Mucosa of stomach (tissue), 1 donor: ENCODE measurements around the gene PSME3IP1.

Source experiments
- H3K27me3 ChIP-seq: one replicate; pipeline ENCODE4 v1.7.0; 2013; ENCODE audit warnings: mild to moderate bottlenecking, low read length; ENCODE audit not compliant: control insufficient read depth, insufficient read depth
- H3K36me3 ChIP-seq: one replicate; pipeline ENCODE4 v1.7.0; 2013; ENCODE audit warnings: low read length; ENCODE audit not compliant: control insufficient read depth, insufficient read depth
- H3K4me1 ChIP-seq: one replicate; pipeline ENCODE4 v1.7.0; 2013; ENCODE audit warnings: mild to moderate bottlenecking, low read length; ENCODE audit not compliant: control insufficient read depth, insufficient read depth
- H3K4me3 ChIP-seq: one replicate; pipeline ENCODE4 v1.7.0; 2013; ENCODE audit warnings: low read length
- H3K9ac ChIP-seq: one replicate; pipeline ENCODE4 v1.7.0; 2013; ENCODE audit warnings: mild to moderate bottlenecking, low read length, moderate library complexity
- H3K9me3 ChIP-seq: one replicate; pipeline ENCODE4 v1.7.0; 2013; ENCODE audit warnings: mild to moderate bottlenecking, low read length, moderate library complexity; ENCODE audit not compliant: control insufficient read depth
- donor health status: Pancreatic carcinoma.

The PSME3IP1 gene

DNA sequence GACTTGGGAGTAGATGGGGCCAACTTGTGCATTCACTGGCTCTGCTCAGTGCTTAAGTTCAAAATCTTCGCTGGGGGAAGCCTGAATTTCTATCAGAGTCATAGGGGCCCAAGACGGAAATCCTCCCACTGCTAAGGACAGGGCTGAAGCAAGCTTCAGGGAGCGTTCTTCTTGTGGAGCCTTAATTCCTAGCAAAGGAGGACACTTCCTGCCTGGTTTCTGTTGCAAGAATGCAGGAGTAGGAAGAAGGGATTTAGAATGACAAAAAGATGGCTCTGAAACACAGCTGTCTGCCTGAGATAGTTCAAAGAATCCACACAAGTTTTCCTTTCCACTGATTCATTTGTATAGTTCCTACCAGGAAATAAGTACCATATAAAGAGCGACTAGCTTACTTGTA lies 26.4 kb downstream of the PSME3IP1 start:
- no peaks in the 10 kb centered on the region for H3K4me1 ChIP-seq
- H3K27me3 ChIP-seq, result no peaks in the 10 kb centered on the region
- no peak overlapping the region for H3K9ac ChIP-seq
- H3K4me3 ChIP-seq, result no peak overlapping the region
- H3K9me3 ChIP-seq, result no peaks in the 10 kb centered on the region
- H3K36me3 ChIP-seq, result no peaks in the 10 kb centered on the region

DNA sequence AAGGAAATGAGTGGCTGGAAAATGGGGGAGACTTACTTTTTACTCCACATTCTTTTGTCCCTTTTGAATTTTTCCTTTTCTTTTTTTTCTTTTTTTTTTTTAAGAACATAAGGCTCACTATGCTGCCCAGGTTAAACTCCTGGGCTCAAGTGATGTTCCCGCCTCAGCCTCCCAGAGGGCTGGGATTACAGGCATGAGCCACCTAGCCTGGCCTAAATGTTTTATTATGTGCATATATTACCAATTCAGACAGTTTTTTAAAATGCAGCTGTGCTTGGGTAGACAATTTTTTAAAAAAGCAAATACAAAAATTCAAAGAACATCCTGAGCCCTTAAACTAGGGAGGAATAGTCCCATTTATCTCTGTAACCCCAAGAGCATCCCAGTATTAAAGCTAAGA lies 28.3 kb downstream of the PSME3IP1 start:
- H3K9ac ChIP-seq, result no peak overlapping the region
- no peaks in the 10 kb centered on the region for H3K27me3 ChIP-seq
- H3K4me3 ChIP-seq, result no peak overlapping the region
- H3K4me1 ChIP-seq, result no peaks in the 10 kb centered on the region
- no peaks in the 10 kb centered on the region for H3K9me3 ChIP-seq
- no peaks in the 10 kb centered on the region for H3K36me3 ChIP-seq

GRCh38 chr16:57156351-57156703 lies 29.5 kb downstream of the PSME3IP1 start:
- no peaks in the 10 kb centered on the region for H3K27me3 ChIP-seq
- no peak overlapping the region for H3K9ac ChIP-seq
- no peaks in the 10 kb centered on the region for H3K9me3 ChIP-seq
- H3K4me1 ChIP-seq, result no peaks in the 10 kb centered on the region
- no peak overlapping the region for H3K4me3 ChIP-seq
- no peaks in the 10 kb centered on the region for H3K36me3 ChIP-seq

DNA sequence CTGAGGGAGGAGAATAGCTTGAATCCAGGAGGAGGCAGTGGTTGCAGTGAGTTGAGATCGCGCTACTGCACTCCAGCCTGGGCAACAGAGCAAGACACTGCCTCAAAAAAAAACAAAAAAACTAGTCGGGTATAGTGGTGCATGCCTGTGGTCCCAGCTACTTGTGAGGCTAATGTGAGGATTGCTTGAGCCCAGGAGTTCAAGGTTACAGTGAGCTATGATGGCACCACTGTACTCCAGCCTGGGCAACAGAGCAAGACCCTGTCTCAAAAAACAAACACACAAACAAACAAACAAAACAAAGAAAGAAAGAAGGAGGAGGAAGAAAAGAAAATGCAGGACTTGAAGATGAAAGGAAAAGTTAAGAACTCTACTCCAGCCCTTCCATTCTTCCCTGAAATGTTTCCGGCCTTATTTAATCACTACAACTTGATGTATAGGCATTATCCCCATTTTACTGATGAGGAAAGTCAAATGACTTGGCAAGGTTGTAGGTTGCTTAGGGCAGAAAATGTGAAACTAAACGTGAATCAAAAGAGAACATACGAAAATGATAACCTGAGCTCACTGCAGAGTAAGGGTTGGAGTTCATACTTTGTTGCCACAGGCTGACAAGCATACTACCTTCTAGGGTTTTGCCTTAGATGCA lies 30.0 kb downstream of the PSME3IP1 start:
- no peaks in the 10 kb centered on the region for H3K36me3 ChIP-seq
- no peak overlapping the region for H3K9ac ChIP-seq
- no peaks in the 10 kb centered on the region for H3K4me1 ChIP-seq
- H3K27me3 ChIP-seq, result no peaks in the 10 kb centered on the region
- H3K4me3 ChIP-seq, result no peak overlapping the region
- H3K9me3 ChIP-seq, result no peaks in the 10 kb centered on the region

GRCh38 chr16:57153841-57154240 lies 32.0 kb downstream of the PSME3IP1 start:
- Histone ChIP-seq H3K36me3 (no peaks in the 10 kb centered on the region), H3K9me3 (no peaks in the 10 kb centered on the region), H3K9ac (no peak overlapping the region), H3K27me3 (no peaks in the 10 kb centered on the region), H3K4me3 (no peak overlapping the region), H3K4me1 (no peaks in the 10 kb centered on the region)

GRCh38 chr16:57152096-57153093 lies 33.4 kb downstream of the PSME3IP1 start:
- Histone ChIP-seq H3K9me3 (no peaks in the 10 kb centered on the region), H3K27me3 (no peaks in the 10 kb centered on the region), H3K36me3 (no peaks in the 10 kb centered on the region), H3K4me1 (no peaks in the 10 kb centered on the region), H3K4me3 (no peak overlapping the region), H3K9ac (no peak overlapping the region)

DNA sequence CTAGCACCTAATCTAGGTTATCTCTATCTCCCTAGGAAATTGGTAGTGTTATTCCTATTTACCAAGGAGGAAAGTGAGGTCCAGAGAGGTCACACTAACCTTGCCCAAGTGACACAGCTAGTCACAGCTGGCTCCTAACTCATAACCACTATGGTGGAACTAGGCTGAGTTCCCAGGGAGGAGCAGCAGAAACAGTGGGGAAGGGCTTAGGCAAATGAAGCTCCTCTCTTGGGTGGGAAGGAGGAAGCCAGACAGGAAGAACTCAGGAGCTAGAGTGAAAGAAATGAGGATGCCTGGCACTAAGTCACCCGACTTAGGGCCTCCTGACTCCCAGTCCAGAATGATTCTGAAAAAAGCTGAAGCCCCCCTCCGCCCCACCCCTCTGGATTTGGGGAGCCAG lies 34.5 kb downstream of the PSME3IP1 start:
- H3K9me3 ChIP-seq, result no peaks in the 10 kb centered on the region
- H3K27me3 ChIP-seq, result no peaks in the 10 kb centered on the region
- no peaks in the 10 kb centered on the region for H3K4me1 ChIP-seq
- no peaks in the 10 kb centered on the region for H3K36me3 ChIP-seq
- H3K9ac ChIP-seq, result no peak overlapping the region
- H3K4me3 ChIP-seq, result no peak overlapping the region

- Histone ChIP-seq H3K36me3 (no peaks in the 10 kb centered on the region), H3K9me3 (no peaks in the 10 kb centered on the region), H3K4me1 (peaks cover under 1% of the 10 kb centered on the region), H3K27me3 (no peaks in the 10 kb centered on the region), H3K9ac (no peak overlapping the region), H3K4me3 (no peak overlapping the region)
These were observed 35.0 kb downstream of the PSME3IP1 start for GRCh38 chr16:57150682-57151330.

DNA sequence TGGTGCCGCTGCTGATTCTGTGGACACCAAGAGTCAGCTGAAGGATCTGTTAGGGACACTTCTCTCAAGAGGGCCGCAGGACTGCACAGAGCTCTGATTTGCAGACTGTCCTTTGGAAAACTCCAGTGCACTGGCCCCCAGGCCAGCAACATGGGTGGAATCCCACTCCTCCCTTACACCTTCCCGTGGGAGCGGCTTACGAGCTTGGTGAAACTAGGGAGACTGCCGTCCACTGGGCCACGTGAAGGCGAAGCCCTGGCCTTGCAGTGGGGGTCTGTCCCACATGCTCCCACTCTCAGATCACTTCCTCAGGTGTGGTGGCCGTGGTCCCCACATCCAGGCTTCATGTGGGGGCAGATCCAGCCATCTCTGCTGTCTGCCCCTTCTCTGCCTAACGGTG lies 36.4 kb downstream of the PSME3IP1 start:
- no peak overlapping the region for H3K9ac ChIP-seq
- no peak overlapping the region for H3K4me3 ChIP-seq
- no peaks in the 10 kb centered on the region for H3K27me3 ChIP-seq
- no peaks in the 10 kb centered on the region for H3K36me3 ChIP-seq
- no peaks in the 10 kb centered on the region for H3K9me3 ChIP-seq
- H3K4me1 ChIP-seq, result peaks cover 8% of the 10 kb centered on the region

- Histone ChIP-seq H3K4me3 (no peak overlapping the region), H3K9ac (no peak overlapping the region), H3K36me3 (no peaks in the 10 kb centered on the region), H3K27me3 (no peaks in the 10 kb centered on the region), H3K9me3 (no peaks in the 10 kb centered on the region), H3K4me1 (peaks cover 16% of the 10 kb centered on the region)
These were observed 37.4 kb downstream of the PSME3IP1 start for GRCh38 chr16:57148481-57148880.

- Histone ChIP-seq H3K27me3 (no peaks in the 10 kb centered on the region), H3K36me3 (no peaks in the 10 kb centered on the region), H3K4me1 (peaks cover 23% of the 10 kb centered on the region), H3K9ac (no peak overlapping the region), H3K9me3 (no peaks in the 10 kb centered on the region), H3K4me3 (no peak overlapping the region)
These were observed 38.2 kb downstream of the PSME3IP1 start for GRCh38 chr16:57147381-57148221.
